Colonic mucosa (tissue), 4 donors: ENCODE results near the gene BCAS2. TPM values are rescaled to one million over a fixed set of nuclear protein-coding genes. Genes with fewer than 3 reads are reported as not detected.

ENCODE experiments used
- DNase-seq: peaks from one replicate; pipeline ENCODE4 v3.0.0-alpha.2; 2020
- H3K27ac ChIP-seq: fragments of 200-600 bp; one replicate; pipeline ENCODE4 v1.8.0; 2021
- H3K27me3 ChIP-seq: fragments of 200-600 bp; one replicate; pipeline ENCODE4 v1.8.0; 2021
- H3K36me3 ChIP-seq: fragments of 200-600 bp; one replicate; pipeline ENCODE4 v1.8.0; 2021
- H3K4me1 ChIP-seq: fragments of 200-600 bp; one replicate; pipeline ENCODE4 v1.8.0; 2021; ENCODE audit warnings: mild to moderate bottlenecking
- H3K4me3 ChIP-seq: fragments of 200-600 bp; one replicate; pipeline ENCODE4 v1.8.0; 2021
- H3K9ac ChIP-seq, 2 donors: one replicate each; pipeline ENCODE4 v1.7.0; 2013; ENCODE audit warnings: control low read depth in 2 of 2, low read depth in 2 of 2, low read length in 2 of 2
- H3K9me3 ChIP-seq: fragments of 200-600 bp; one replicate; pipeline ENCODE4 v1.8.0; 2021
- intact Hi-C: fragments of 100-400 bp; cut with DNase I; formaldehyde crosslinking; loops from one replicate; pipeline ENCODE4 v1.14.1; 2022
- total RNA-seq, 2 donors: library from RNA; stranded (reverse); fragmentation: NEBNext Ultra II Directional in 1 of 2; extraction: Animal tissue kit (Norgen Biotek cat#: 25700) in 1 of 2; gene quantifications; one replicate each; pipeline ENCODE4 v1.2.1, GENCODE V29; 2021
- TF ChIP-seq, protein P1 (sequence below): fragments of 200-600 bp; IDR thresholded peaks from one replicate; pipeline ENCODE4 v1.8.0; 2022; ENCODE audit warnings: antibody characterized with exemption, mild to moderate bottlenecking
- donor health status: healthy.
- donor health status: DM: no; HTN: no; CAD: no.
- donor health status: DM: no; HTN: no; CAD: no.

The BCAS2 gene
- total RNA-seq, 2 donors from 2014 or later: 31.7 to 37.0 TPM

DNA sequence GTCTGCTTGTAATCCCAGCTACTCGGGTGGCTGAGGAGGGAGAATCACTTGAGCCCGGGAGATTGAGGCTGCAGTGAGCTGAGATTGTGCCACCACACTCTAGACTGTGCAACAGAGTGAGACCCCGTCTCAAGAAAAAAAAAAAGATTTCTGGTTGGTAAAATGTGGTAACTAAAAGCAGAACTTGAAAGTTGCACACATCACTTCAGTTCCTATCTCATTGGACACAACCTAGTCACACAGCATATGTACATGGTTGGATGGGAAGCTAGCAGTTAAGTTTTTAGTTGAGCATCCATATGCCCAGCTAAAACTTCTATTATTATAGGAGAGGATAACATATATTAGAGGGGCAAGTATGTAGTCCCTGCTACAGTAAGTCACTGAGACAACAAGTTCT is 22.1 kb downstream of the BCAS2 start:
- no peak overlapping the region for H3K27ac ChIP-seq
- no peaks in the 10 kb centered on the region for H3K36me3 ChIP-seq
- intact Hi-C loops: no loop called here
- H3K4me1 ChIP-seq: no peaks in the 10 kb centered on the region
- no peak for DNase-seq
- H3K9ac ChIP-seq: no peak overlapping the region
- no peak overlapping the region for H3K4me3 ChIP-seq
- no peaks in the 10 kb centered on the region for H3K9me3 ChIP-seq
- H3K27me3 ChIP-seq: no peaks in the 10 kb centered on the region
- TF ChIP-seq, protein P1, sequence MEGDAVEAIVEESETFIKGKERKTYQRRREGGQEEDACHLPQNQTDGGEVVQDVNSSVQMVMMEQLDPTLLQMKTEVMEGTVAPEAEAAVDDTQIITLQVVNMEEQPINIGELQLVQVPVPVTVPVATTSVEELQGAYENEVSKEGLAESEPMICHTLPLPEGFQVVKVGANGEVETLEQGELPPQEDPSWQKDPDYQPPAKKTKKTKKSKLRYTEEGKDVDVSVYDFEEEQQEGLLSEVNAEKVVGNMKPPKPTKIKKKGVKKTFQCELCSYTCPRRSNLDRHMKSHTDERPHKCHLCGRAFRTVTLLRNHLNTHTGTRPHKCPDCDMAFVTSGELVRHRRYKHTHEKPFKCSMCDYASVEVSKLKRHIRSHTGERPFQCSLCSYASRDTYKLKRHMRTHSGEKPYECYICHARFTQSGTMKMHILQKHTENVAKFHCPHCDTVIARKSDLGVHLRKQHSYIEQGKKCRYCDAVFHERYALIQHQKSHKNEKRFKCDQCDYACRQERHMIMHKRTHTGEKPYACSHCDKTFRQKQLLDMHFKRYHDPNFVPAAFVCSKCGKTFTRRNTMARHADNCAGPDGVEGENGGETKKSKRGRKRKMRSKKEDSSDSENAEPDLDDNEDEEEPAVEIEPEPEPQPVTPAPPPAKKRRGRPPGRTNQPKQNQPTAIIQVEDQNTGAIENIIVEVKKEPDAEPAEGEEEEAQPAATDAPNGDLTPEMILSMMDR: no peak

DNA sequence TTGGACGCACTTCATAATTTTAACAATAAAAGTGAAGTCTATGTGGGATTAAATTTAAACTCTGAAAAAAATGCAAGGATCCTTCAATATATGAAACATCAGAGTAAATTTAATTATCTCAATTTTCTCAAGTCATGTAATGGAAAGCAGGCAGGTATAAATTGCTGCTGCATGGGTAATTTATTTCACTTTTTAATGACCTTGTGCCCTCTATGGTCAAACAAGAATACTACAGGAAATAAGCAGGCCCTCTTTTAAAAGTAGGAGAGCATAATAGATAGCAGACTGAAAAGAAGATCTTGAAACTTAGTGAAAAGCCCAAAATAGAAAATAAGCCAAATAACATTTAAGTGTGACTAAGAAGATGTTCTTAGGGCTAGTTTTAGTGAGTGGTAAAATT is 22.9 kb downstream of the BCAS2 start:
- H3K27ac ChIP-seq: no peak overlapping the region
- no peaks in the 10 kb centered on the region for H3K9me3 ChIP-seq
- no peak overlapping the region for H3K9ac ChIP-seq
- no peaks in the 10 kb centered on the region for H3K27me3 ChIP-seq
- no peak for DNase-seq
- intact Hi-C loops: no loop called here
- no peak overlapping the region for H3K4me3 ChIP-seq
- H3K36me3 ChIP-seq: no peaks in the 10 kb centered on the region
- H3K4me1 ChIP-seq: no peaks in the 10 kb centered on the region
- TF ChIP-seq, protein P1: no peak

DNA sequence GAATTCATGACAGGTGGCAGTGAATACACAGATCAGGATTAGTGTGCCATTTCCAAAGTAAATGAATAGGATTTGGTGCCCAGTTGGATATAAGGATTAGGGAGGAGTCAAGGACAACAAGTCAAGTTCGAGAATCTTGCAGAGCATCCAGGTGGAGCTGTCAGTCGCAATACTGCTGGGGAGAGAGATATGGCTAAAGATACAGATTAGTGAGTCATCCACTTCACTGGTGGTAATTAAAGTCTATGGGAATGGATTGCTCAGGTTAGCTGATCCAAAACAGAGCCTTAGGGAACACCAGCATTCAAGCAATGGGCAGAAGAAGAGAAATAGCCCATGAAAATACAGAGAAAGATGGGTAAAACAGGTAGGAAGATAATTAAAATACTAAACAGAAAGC is 26.8 kb downstream of the BCAS2 start:
- Histone ChIP-seq H3K4me3 (no peak overlapping the region), H3K9me3 (no peaks in the 10 kb centered on the region), H3K4me1 (no peaks in the 10 kb centered on the region), H3K36me3 (no peaks in the 10 kb centered on the region), H3K27me3 (no peaks in the 10 kb centered on the region), H3K9ac (no peak overlapping the region), H3K27ac (no peak overlapping the region)
- intact Hi-C loops: no loop called here
- TF ChIP-seq, protein P1: no peak
- no peak for DNase-seq

DNA sequence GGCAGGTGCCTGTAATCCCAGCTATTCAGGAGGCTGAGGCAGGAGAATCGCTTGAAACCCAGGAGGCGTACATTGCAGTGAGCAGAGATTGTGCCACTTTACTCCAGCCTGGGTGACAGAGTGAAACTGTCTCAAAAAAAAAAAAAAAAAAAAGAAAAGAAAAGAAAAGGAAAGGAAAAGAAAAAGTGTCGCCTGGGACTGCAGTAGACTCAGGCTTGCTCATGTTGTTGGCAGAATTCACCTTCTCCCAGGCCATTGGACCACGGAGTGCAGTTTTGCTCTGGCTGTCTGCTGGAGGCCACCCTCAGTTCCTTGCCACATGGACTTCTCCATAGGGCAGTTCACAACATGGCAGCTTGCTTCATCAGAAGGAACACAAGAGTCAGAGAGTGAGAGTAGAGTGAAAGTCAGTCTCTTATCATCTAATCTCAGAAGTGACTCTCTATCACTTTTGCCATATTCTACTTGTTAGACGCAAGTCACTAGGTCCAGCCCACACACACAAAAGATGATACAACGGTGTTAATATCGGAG is 29.2 kb downstream of the BCAS2 start:
- H3K36me3 ChIP-seq: no peaks in the 10 kb centered on the region
- DNase-seq: no peak
- H3K4me3 ChIP-seq: no peak overlapping the region
- H3K4me1 ChIP-seq: no peaks in the 10 kb centered on the region
- intact Hi-C loops: no loop called here
- H3K27me3 ChIP-seq: no peaks in the 10 kb centered on the region
- TF ChIP-seq, protein P1: no peak
- no peaks in the 10 kb centered on the region for H3K9me3 ChIP-seq
- H3K9ac ChIP-seq: no peak overlapping the region
- no peak overlapping the region for H3K27ac ChIP-seq

DNA sequence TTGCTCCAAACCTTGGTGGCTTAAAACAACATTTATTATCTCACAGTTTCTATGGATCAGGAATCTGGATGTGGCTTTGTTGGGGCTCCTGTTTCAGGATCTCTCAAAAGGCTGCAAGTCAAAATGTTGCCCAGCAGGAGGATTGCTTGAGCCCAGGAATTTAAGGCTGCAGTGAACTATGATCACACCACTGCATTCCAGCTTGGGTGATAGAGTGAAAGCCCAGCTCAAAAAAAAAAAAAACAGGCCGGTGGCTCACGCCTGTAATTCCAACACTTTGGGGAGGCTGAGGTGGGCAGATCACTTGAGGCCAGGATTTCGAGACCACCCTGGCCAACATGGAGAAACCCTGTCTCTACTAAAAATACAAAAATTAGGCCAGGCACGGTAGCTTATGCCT is 30.0 kb downstream of the BCAS2 start:
- Histone ChIP-seq H3K36me3 (no peaks in the 10 kb centered on the region), H3K4me1 (no peaks in the 10 kb centered on the region), H3K9me3 (no peaks in the 10 kb centered on the region), H3K9ac (no peak overlapping the region), H3K27me3 (no peaks in the 10 kb centered on the region), H3K27ac (no peak overlapping the region), H3K4me3 (no peak overlapping the region)
- intact Hi-C loops: no loop called here
- DNase-seq: no peak
- TF ChIP-seq, protein P1: no peak
